Activated naive CD8-positive, alpha-beta T cell treated with anti-CD3 and anti-CD28 coated beads, Interleukin-2, amount 50 U/mL, for 16 hours (primary cell): ENCODE data around the gene ZMYND10.
A peak's percentile ranks its signal among the peaks of the same experiment; 100 is the strongest.

Experiments used
- DNase-seq: peaks from one replicate; pipeline ENCODE4 v3.0.0-alpha.2; 2020; ENCODE audit warnings: low read depth, low spot score

ZMYND10 gene

GRCh38 chr3:50345586-50346234 is at the start of gene ZMYND10:
ZMYND10 (minus strand) TSS chr3:50345732; CDS start chr3:50345579, 153 bp downstream.
- peak; percentile 27 for DNase-seq

GRCh38 chr3:50393061-50393460 is 47.5 kb upstream of the ZMYND10 start:
- DNase-seq = no peak

GRCh38 chr3:50392101-50392715 is 46.7 kb upstream of the ZMYND10 start:
- no peak for DNase-seq

GRCh38 chr3:50390508-50391224 is 45.1 kb upstream of the ZMYND10 start:
- DNase-seq = no peak

GRCh38 chr3:50389414-50389767 is 43.9 kb upstream of the ZMYND10 start:
- no peak for DNase-seq

- DNase-seq = no peak
These were observed 43.3 kb upstream of the ZMYND10 start for GRCh38 chr3:50388720-50389413.

- DNase-seq = no peak
These were observed 42.6 kb upstream of the ZMYND10 start for GRCh38 chr3:50388016-50388719.

- DNase-seq = no peak
These were observed 40.2 kb upstream of the ZMYND10 start for GRCh38 chr3:50385754-50386153.

- DNase-seq = no peak
These were observed 38.2 kb upstream of the ZMYND10 start for GRCh38 chr3:50383750-50384149.

- DNase-seq = no peak
These were observed 37.2 kb upstream of the ZMYND10 start for GRCh38 chr3:50382722-50383121.

- no peak for DNase-seq
These were observed 35.9 kb upstream of the ZMYND10 start for GRCh38 chr3:50381383-50381782.

GRCh38 chr3:50380405-50381085 is 35.0 kb upstream of the ZMYND10 start:
- DNase-seq = no peak

- DNase-seq = no peak
These were observed 33.2 kb upstream of the ZMYND10 start for GRCh38 chr3:50378757-50379156.

GRCh38 chr3:50378024-50378423 is 32.5 kb upstream of the ZMYND10 start:
- no peak for DNase-seq

GRCh38 chr3:50375258-50375931 is 29.9 kb upstream of the ZMYND10 start:
- DNase-seq = no peak

GRCh38 chr3:50374363-50375257 is 29.1 kb upstream of the ZMYND10 start:
- no peak for DNase-seq

GRCh38 chr3:50373146-50374051 is 27.9 kb upstream of the ZMYND10 start:
- DNase-seq = no peak

- DNase-seq = no peak
These were observed 26.8 kb upstream of the ZMYND10 start for GRCh38 chr3:50372349-50372748.
